ENCODE results near the gene TMPRSS4. TPM values are rescaled to one million over a fixed set of nuclear protein-coding genes. Genes with fewer than 3 reads are reported as not detected.

TMPRSS4 gene
- total RNA-seq, 1 experiment from 2014 or later: not detected

- intact Hi-C loops (cut with micrococcal nuclease; ENCODE audit: unreplicated experiment) (loop anchor here (5.0 kb wide), 1 partner anchor 139 kb away; no protein-coding TSS in a partner anchor), in situ Hi-C loops (cut with HindIII; ENCODE audit: low pct_unique_long_range_greater_than_20kb, low sequenced_read_pairs) (no loop called here)
- DNase-seq (ENCODE audit: low read depth, low spot score) (no peak), ATAC-seq (peak; percentile 82)
- no TSS peak for BruUV-seq (replicated peaks)
- Histone ChIP-seq H3K27me3 (ENCODE audit: control insufficient read depth, insufficient read depth, low read length) (peaks cover 31% of the 10 kb centered on the region), H3K27ac (ENCODE audit: low read length) (no peak within 1 kb of the TSS), H3K9me3 (ENCODE audit: control insufficient read depth, insufficient read depth, low read depth, low read length) (no peaks in the 10 kb centered on the region), H3K4me1 (ENCODE audit: control insufficient read depth, insufficient read depth, low read length) (peaks cover 4% of the 10 kb centered on the region), H3K36me3 (ENCODE audit: control insufficient read depth, insufficient read depth, low read length) (no peaks in the 10 kb centered on the region), H3K4me3 (ENCODE audit: low read depth in 2 of 2, low read length in 2 of 2) (peak within 1 kb of the TSS; percentile 49 to 50)
- ChIA-PET CTCF (interaction anchor here (0.6 to 0.7 kb wide), 5 partner anchors 14 to 466 kb away, joined by 3 to 4 read pairs (median 3); no protein-coding TSS in a partner anchor), POLR2A (interaction anchor here (0.6 kb wide), 1 partner anchor 237 kb away, joined by 12 read pairs; no protein-coding TSS in a partner anchor)
- TF ChIP-seq CTCF (IDR thresholded peaks at IDR 0.05) (no peak), REST (IDR thresholded peaks at IDR 0.05; ENCODE audit: insufficient read depth in 1 of 2, low read depth in 2 of 2, low read length in 1 of 2) (no peak), POLR2AphosphoS5 (IDR thresholded peaks at IDR 0.05; ENCODE audit: low read depth, low read length) (no peak), SIN3A (IDR thresholded peaks at IDR 0.05; ENCODE audit: borderline replicate concordance, insufficient read depth, low read depth, low read length) (no peak), TCF7L2 (IDR thresholded peaks at IDR 0.05; ENCODE audit: low read depth, low read length) (no peak)
These were observed 75.9 kb downstream of the TMPRSS4 start, which contains the start of gene SCN4B for GRCh38 chr11:118152552-118153471. SCN4B (minus strand) TSS chr11:118152823; CDS start chr11:118152673, 150 bp downstream.

- BruUV-seq (replicated peaks): no TSS peak
- Histone ChIP-seq H3K36me3 (ENCODE audit: control insufficient read depth, insufficient read depth, low read length) (no peaks in the 10 kb centered on the region), H3K27me3 (ENCODE audit: control insufficient read depth, insufficient read depth, low read length) (peaks cover 34% of the 10 kb centered on the region), H3K9me3 (ENCODE audit: control insufficient read depth, insufficient read depth, low read depth, low read length) (no peaks in the 10 kb centered on the region), H3K4me1 (ENCODE audit: control insufficient read depth, insufficient read depth, low read length) (peaks cover 4% of the 10 kb centered on the region), H3K4me3 (ENCODE audit: low read depth in 2 of 2, low read length in 2 of 2) (peak overlapping the region in 1 of 2 experiments; percentile 50; a peak in 1 of 4 replicates), H3K27ac (ENCODE audit: low read length) (no peak overlapping the region)
- in situ Hi-C loops (cut with HindIII; ENCODE audit: low pct_unique_long_range_greater_than_20kb, low sequenced_read_pairs) (no loop called here), intact Hi-C loops (cut with micrococcal nuclease; ENCODE audit: unreplicated experiment) (loop anchor here (5.0 kb wide), 1 partner anchor 139 kb away; no protein-coding TSS in a partner anchor)
- no peak for ATAC-seq
- DNase-seq (ENCODE audit: low read depth, low spot score): no peak
- ChIA-PET CTCF (interaction anchor here (0.6 to 0.7 kb wide), 4 partner anchors 18 to 465 kb away, joined by 3 to 4 read pairs (median 4); no protein-coding TSS in a partner anchor), POLR2A (interaction anchor here (0.6 kb wide), 1 partner anchor 236 kb away, joined by 12 read pairs; no protein-coding TSS in a partner anchor)
- TF ChIP-seq SIN3A (IDR thresholded peaks at IDR 0.05; ENCODE audit: borderline replicate concordance, insufficient read depth, low read depth, low read length): no peak
- no peak for TF ChIP-seq CTCF (IDR thresholded peaks at IDR 0.05)
- TF ChIP-seq REST (IDR thresholded peaks at IDR 0.05; ENCODE audit: insufficient read depth in 1 of 2, low read depth in 2 of 2, low read length in 1 of 2): no peak
- TF ChIP-seq POLR2AphosphoS5 (IDR thresholded peaks at IDR 0.05; ENCODE audit: low read depth, low read length): no peak
- no peak for TF ChIP-seq TCF7L2 (IDR thresholded peaks at IDR 0.05; ENCODE audit: low read depth, low read length)
These were observed 76.6 kb downstream of the TMPRSS4 start for GRCh38 chr11:118153516-118153915.

All from Panc1 (cell line).